ENCODE measurements around the gene PHACTR2. TPM values are rescaled to one million over a fixed set of nuclear protein-coding genes. Genes with fewer than 3 reads are reported as not detected.
A peak's percentile ranks its signal among the peaks of the same experiment; 100 is the strongest.

The PHACTR2 gene
- total RNA-seq, 1 donor from 2014 or later = 24.5 TPM

- Histone ChIP-seq H3K4me3 (ENCODE audit: low read depth, low read length) (no peak overlapping the region), H3K27me3 (ENCODE audit: control insufficient read depth, insufficient read depth, low read length) (no peaks in the 10 kb centered on the region), H3K36me3 (ENCODE audit: control insufficient read depth, insufficient read depth, low read length) (no peaks in the 10 kb centered on the region)
- TF ChIP-seq CTCF (IDR thresholded peaks at IDR 0.05; ENCODE audit: insufficient read depth, low read length, severe bottlenecking) = no peak
- DNase-seq (ENCODE audit: low read depth) = peak; percentile 96
- FAIRE-seq = no peak
Measured at GRCh38 chr6:143673669-143674068, 4.1 kb upstream of the PHACTR2 start.

DNA sequence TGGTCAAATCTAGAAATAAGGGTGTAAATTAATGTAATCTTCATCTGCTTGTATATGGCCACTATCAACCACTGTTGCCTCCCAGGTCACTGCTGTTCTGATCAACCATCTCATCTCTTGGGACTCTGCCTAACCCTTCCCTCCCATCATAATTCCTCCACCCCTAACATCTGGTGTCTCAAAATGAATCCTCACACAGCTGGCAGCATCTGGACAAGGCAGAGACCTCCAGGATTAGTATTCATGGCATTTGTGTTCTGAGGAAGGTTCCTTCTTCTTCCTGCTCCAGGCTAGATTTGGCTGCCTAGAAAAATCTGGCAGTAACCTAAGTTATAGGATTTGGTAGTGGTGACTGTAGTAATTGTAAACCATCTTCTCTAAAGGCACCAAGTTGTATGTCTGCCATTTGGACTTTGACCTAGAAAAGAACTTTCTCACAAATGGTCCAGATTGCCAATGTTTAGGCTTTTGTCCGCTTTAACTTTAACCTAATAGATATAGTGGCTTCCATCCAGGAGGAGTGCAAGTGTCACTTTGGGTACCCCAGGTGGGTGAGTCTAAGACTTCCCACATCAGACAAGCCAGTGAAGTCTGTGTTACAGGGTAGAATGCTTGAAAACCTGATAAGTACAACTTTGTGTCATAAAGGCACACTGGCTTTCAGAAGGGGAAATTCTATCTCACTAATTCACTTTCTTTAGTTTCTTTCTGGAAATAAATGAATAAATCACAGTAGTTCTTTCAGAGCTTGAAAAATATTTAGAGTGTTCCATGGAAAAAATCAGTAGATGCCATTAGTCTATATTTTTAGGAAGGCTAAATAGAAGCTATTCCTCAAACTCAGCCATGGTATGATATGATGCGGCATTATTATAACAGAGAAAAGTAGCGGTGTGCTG is 3.0 kb upstream of the PHACTR2 start:
- no peak overlapping the region for H3K4me3 ChIP-seq (ENCODE audit: low read depth, low read length)
- FAIRE-seq (no peak), DNase-seq (ENCODE audit: low read depth) (no peak)
- no peak for TF ChIP-seq CTCF (IDR thresholded peaks at IDR 0.05; ENCODE audit: insufficient read depth, low read length, severe bottlenecking)
- H3K27me3 ChIP-seq (ENCODE audit: control insufficient read depth, insufficient read depth, low read length) = no peaks in the 10 kb centered on the region
- H3K36me3 ChIP-seq (ENCODE audit: control insufficient read depth, insufficient read depth, low read length) = no peaks in the 10 kb centered on the region

DNA sequence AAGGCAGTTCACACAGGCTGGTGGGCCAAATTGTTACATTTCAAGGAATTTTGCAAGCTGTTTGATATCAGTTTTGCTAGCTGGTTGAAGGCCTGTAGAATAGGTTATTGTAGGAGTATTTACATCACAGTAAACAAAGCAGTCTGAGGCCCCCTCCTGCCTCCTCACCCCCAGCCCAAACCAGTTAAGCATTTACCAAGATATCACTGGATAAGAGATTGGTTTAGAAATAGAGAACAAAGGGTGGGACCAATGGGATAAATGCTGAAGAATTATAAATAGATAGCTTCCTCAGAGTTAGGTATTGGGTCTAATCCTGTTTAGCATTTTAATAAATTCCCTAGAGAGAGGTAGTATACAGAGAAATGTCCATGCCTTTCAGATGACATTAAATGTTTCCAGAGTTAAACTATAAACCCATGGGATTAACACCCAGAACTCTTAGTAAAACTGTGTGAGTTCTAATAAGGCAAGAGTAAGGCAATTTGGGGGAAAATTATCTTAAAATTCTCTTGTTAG is 2.3 kb upstream of the PHACTR2 start:
- no peak for TF ChIP-seq CTCF (IDR thresholded peaks at IDR 0.05; ENCODE audit: insufficient read depth, low read length, severe bottlenecking)
- no peak for DNase-seq (ENCODE audit: low read depth)
- Histone ChIP-seq H3K36me3 (ENCODE audit: control insufficient read depth, insufficient read depth, low read length) (no peaks in the 10 kb centered on the region), H3K4me3 (ENCODE audit: low read depth, low read length) (no peak overlapping the region), H3K27me3 (ENCODE audit: control insufficient read depth, insufficient read depth, low read length) (no peaks in the 10 kb centered on the region)
- FAIRE-seq = no peak

DNA sequence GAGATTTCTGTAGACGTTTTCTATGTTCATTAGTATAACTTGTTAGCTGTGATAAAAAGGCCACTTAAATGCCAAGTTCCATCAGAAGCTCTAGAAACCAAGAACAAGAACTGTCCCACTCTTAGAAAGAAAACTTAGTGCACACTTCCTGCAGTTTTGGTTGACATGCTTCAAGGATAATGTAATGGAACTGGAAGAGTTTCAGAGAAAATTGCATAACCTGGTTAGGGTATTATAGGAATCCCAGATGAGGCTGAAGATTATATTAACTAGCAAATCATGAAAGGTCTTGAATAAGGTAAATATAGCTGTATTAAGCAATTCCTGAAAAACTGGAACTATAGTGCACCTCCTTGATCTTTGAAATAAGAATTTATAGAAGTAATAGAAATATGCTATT is 1.8 kb upstream of the PHACTR2 start:
- Histone ChIP-seq H3K27me3 (ENCODE audit: control insufficient read depth, insufficient read depth, low read length) (no peaks in the 10 kb centered on the region), H3K36me3 (ENCODE audit: control insufficient read depth, insufficient read depth, low read length) (no peaks in the 10 kb centered on the region), H3K4me3 (ENCODE audit: low read depth, low read length) (no peak overlapping the region)
- FAIRE-seq (no peak), DNase-seq (ENCODE audit: low read depth) (peak; percentile 70)
- no peak for TF ChIP-seq CTCF (IDR thresholded peaks at IDR 0.05; ENCODE audit: insufficient read depth, low read length, severe bottlenecking)

GRCh38 chr6:143676437-143677045 is 1.2 kb upstream of the PHACTR2 start:
- TF ChIP-seq CTCF (IDR thresholded peaks at IDR 0.05; ENCODE audit: insufficient read depth, low read length, severe bottlenecking) = no peak
- Histone ChIP-seq H3K4me3 (ENCODE audit: low read depth, low read length) (no peak overlapping the region), H3K36me3 (ENCODE audit: control insufficient read depth, insufficient read depth, low read length) (no peaks in the 10 kb centered on the region), H3K27me3 (ENCODE audit: control insufficient read depth, insufficient read depth, low read length) (no peaks in the 10 kb centered on the region)
- DNase-seq (ENCODE audit: low read depth) (no peak), FAIRE-seq (no peak)
